Measurements from ENCODE around the gene STARD9. TPM values are rescaled to one million over a fixed set of nuclear protein-coding genes. Genes with fewer than 3 reads are reported as not detected.

STARD9 gene
- polyA plus RNA-seq, 12 donors, result 13.1 to 29.1 (median 16.0) TPM; not detected in 1

GRCh38 chr15:42727750-42728381 lies 152.5 kb downstream of the STARD9 start:
- DNase-seq, result no peak

- no peak for DNase-seq
Observed at GRCh38 chr15:42728560-42728959, 153.2 kb downstream of the STARD9 start.

- DNase-seq, result no peak
Observed at GRCh38 chr15:42728972-42729371, 153.6 kb downstream of the STARD9 start.

GRCh38 chr15:42729409-42729808 lies 154.0 kb downstream of the STARD9 start:
- DNase-seq, result no peak

- no peak for DNase-seq
Observed at GRCh38 chr15:42730135-42730534, 154.7 kb downstream of the STARD9 start.

GRCh38 chr15:42730536-42730935 lies 155.1 kb downstream of the STARD9 start:
- no peak for DNase-seq

GRCh38 chr15:42731461-42731860 lies 156.1 kb downstream of the STARD9 start:
- DNase-seq, result no peak

- no peak for DNase-seq
Observed at GRCh38 chr15:42732095-42732827, 156.9 kb downstream of the STARD9 start.

- no peak for DNase-seq
Observed at GRCh38 chr15:42733027-42733426, 157.6 kb downstream of the STARD9 start.

- DNase-seq, result no peak
Observed at GRCh38 chr15:42734076-42734672, 158.8 kb downstream of the STARD9 start.

GRCh38 chr15:42735382-42736165 lies 160.2 kb downstream of the STARD9 start:
- no peak for DNase-seq

- DNase-seq, result peak; percentile 25
Observed at GRCh38 chr15:42736178-42736792, 160.9 kb downstream of the STARD9 start.

- peak; percentile 86 for DNase-seq
Observed at GRCh38 chr15:42736793-42737528, 161.6 kb downstream of the STARD9 start, which contains the start of gene CDAN1. Gene CDAN1 (minus strand): TSS chr15:42737128. CDS start chr15:42737102, 26 bp downstream.

- no peak for DNase-seq
Observed at GRCh38 chr15:42737529-42738328, 162.3 kb downstream of the STARD9 start.

GRCh38 chr15:42741710-42742109 lies 166.3 kb downstream of the STARD9 start:
- DNase-seq, result no peak

- no peak for DNase-seq
Observed at GRCh38 chr15:42742149-42742548, 166.7 kb downstream of the STARD9 start.

- no peak for DNase-seq
Observed at GRCh38 chr15:42744195-42744594, 168.8 kb downstream of the STARD9 start.

GRCh38 chr15:42749266-42749665 lies 173.9 kb downstream of the STARD9 start:
- no peak for DNase-seq

- DNase-seq, result no peak
Observed at GRCh38 chr15:42750306-42750705, 174.9 kb downstream of the STARD9 start.

- DNase-seq, result no peak
Observed at GRCh38 chr15:42759093-42759492, 183.7 kb downstream of the STARD9 start.
